Naive B cell (primary cell): ENCODE data around the gene TWIST2. TPM values are rescaled to one million over a fixed set of nuclear protein-coding genes. Genes with fewer than 3 reads are reported as not detected.
A peak's percentile ranks its signal among the peaks of the same experiment; 100 is the strongest.

Experiments
- ATAC-seq, 2 donors: fragments of 150-1000 bp; cut with Tn5 transposase; 2 replicates each; pipeline ENCODE4 v1.10.0; 2021; ENCODE audit warnings: low read depth in 2 of 2, mild to moderate bottlenecking in 2 of 2, moderate library complexity in 2 of 2
- DNase-seq: peaks from one replicate; pipeline ENCODE4 v3.0.0; 2022
- H3K27ac Mint-ChIP-seq, 6 donors: one replicate each; pipeline ENCODE4 v1.8.0; 2020 to 2022; ENCODE audit warnings: mild to moderate bottlenecking in 6 of 6, mixed read lengths in 6 of 6, moderate library complexity in 5 of 6, inconsistent platforms in 2 of 6
- H3K27me3 Mint-ChIP-seq, 3 donors: one replicate each; pipeline ENCODE4 v1.8.0; 2021 to 2022; ENCODE audit warnings: mixed read lengths in 3 of 3, mild to moderate bottlenecking in 1 of 3
- H3K36me3 Mint-ChIP-seq, 2 donors: one replicate each; pipeline ENCODE4 v1.8.0; 2020 to 2022; ENCODE audit warnings: mixed read lengths in 2 of 2, inconsistent platforms in 1 of 2, mild to moderate bottlenecking in 1 of 2
- H3K4me1 Mint-ChIP-seq, 3 donors: one replicate each; pipeline ENCODE4 v1.8.0; 2020 to 2022; ENCODE audit warnings: mixed read lengths in 3 of 3, inconsistent platforms in 1 of 3, mild to moderate bottlenecking in 1 of 3, moderate library complexity in 1 of 3
- H3K4me3 Mint-ChIP-seq, 8 donors: one replicate each; pipeline ENCODE4 v1.8.0; 2020 to 2022; ENCODE audit warnings: mild to moderate bottlenecking in 8 of 8, mixed read lengths in 8 of 8, moderate library complexity in 8 of 8, inconsistent platforms in 2 of 8
- H3K9me3 Mint-ChIP-seq, 7 donors: one replicate each; pipeline ENCODE4 v1.8.0; 2020 to 2022; ENCODE audit warnings: mixed read lengths in 7 of 7, mild to moderate bottlenecking in 5 of 7, inconsistent platforms in 2 of 7, moderate library complexity in 1 of 7
- polyA plus RNA-seq, 6 donors: library from polyadenylated mRNA; unstranded; fragments of 300-500 nt; fragmentation: Illumina TruSeq; gene quantifications; one replicate each; pipeline ENCODE4 v1.2.3, GENCODE V29; 2021; ENCODE audit warnings: low read depth in 6 of 6

TWIST2 gene
- polyA plus RNA-seq, 6 donors from 2014 or later: not detected

DNA sequence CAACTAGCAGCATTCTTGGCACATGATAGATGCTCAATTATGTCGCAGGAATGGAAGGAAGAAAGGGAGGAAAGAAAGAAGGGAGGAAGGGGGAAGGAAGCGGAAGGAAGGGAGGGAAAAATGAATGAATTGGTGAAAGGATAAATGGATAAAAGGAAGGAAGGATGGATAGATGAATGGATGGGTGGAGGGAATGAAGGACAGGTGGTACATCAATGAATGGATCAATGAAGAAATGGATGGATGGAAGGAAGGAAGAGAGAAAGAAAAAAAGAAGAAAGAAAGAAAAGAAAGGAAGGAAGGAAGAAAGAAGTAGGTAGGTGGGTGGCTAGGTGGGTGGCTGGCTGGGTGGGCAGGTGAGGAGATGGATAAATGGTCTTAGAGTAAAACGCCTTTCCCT, 56.8 kb downstream of the TWIST2 start:
- no peak for ATAC-seq
- Mint-ChIP-seq H3K9me3 (peaks cover 0 to 5% (median 0%) of the 10 kb centered on the region in 7 donors), H3K27ac (no peak overlapping the region), H3K36me3 (no peaks in the 10 kb centered on the region), H3K27me3 (no peaks in the 10 kb centered on the region), H3K4me3 (no peak overlapping the region), H3K4me1 (no peaks in the 10 kb centered on the region)
- no peak for DNase-seq

DNA sequence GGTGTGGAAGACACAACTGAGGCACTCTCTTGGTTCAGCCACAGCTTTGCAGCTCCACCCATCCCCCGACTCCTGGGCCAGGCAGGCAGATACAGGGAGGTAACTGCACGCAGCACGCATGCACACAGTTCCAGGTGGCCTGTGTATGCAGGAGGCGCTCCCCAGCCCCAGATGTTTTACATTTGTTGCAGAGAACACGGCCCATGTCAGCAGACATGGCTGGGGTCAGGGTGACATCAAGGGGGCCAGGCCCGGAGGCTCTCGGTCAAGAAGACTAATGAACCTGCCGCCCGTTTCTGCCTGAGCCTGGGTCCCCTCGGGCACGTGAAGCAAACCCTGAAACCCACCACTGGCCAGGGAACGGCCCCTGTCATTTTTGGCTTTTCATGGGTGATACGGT, 57.3 kb downstream of the TWIST2 start:
- Mint-ChIP-seq H3K36me3 (no peaks in the 10 kb centered on the region), H3K9me3 (peaks cover 0 to 5% (median under 1%) of the 10 kb centered on the region in 7 donors), H3K27ac (no peak overlapping the region), H3K4me1 (no peaks in the 10 kb centered on the region), H3K4me3 (no peak overlapping the region), H3K27me3 (no peaks in the 10 kb centered on the region)
- DNase-seq: no peak
- ATAC-seq: no peak

- no peaks in the 10 kb centered on the region for H3K27me3 Mint-ChIP-seq
- no peak overlapping the region for H3K27ac Mint-ChIP-seq
- no peak overlapping the region for H3K4me3 Mint-ChIP-seq
- ATAC-seq (no peak), DNase-seq (no peak)
- H3K36me3 Mint-ChIP-seq: no peaks in the 10 kb centered on the region
- no peaks in the 10 kb centered on the region for H3K4me1 Mint-ChIP-seq
- H3K9me3 Mint-ChIP-seq: peaks cover 0 to 5% (median 2%) of the 10 kb centered on the region in 7 donors
These were observed 57.8 kb downstream of the TWIST2 start for GRCh38 chr2:238905644-238906043.

DNA sequence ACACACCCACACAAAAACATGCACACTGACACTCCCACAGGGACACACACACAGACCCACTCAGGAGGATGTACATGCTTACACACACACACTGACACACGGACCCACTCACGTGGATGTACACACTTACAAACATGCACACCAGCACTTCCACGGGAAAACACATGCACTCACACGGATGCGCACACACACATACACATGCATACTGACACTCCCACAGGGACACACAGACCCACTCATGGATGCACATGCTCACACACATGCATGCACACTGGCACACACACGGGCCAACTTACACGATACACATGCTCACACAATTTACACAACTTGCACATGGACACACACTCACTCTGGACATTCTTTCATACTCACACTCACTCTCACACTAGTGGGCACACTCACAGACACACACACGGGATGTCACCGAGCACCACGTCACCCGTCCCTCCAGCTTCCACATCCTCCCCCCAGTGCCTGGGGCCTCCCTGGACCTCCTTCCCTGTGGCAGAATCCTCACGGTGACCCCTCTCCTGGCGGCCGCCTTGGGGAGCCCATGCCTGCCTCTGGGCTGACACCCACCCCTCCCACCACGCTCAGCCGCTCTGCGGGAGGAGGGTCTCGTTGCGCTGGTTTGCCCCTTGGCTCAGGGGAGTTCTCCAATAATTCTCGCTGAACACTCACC, 58.5 kb downstream of the TWIST2 start:
- H3K27ac Mint-ChIP-seq: peak overlapping the region in 1 of 6 donors; percentile 52
- no peaks in the 10 kb centered on the region for H3K36me3 Mint-ChIP-seq
- H3K9me3 Mint-ChIP-seq: peaks cover 0 to 5% (median 2%) of the 10 kb centered on the region in 7 donors
- DNase-seq (no peak), ATAC-seq (no peak)
- no peaks in the 10 kb centered on the region for H3K27me3 Mint-ChIP-seq
- no peak overlapping the region for H3K4me3 Mint-ChIP-seq
- no peaks in the 10 kb centered on the region for H3K4me1 Mint-ChIP-seq

DNA sequence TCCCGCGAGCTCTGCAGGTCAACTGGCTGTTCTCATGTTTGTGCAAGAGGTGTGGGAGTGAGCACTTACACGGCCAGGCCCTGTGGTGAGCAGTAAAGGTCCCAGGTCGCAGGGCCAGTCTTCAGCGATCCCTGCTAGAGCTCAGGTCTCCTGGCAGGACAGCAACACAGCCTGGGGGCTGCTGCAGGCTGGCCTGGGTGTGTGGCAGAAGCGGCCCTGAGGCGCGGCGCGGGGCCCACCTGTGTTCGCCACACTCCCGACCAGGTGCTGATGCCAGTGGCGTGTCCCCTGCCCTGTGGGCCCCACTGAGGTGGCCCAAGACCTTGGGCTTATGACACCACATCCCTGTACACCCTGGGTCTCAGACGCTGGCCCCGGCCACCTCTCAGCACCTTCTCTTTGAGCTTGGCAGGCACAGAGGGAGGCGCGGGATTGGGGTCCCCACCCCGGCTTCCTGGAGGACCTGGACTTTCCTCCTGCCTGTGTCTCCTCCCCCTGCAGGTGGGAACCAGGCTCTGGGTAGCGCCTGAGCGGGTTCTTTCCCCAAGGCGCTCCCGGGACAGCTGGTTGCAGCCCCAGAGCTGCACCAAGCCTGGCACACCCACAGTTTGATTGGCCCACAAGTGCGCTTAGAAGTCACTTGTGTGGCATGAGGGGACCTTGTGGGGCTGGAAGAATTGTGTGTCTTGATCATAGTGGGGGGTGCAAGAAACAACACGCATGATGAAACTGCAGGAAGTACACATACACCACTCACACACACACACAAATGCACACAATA, 59.2 kb downstream of the TWIST2 start:
- no peaks in the 10 kb centered on the region for H3K27me3 Mint-ChIP-seq
- DNase-seq: no peak
- peaks cover 0 to 6% (median 2%) of the 10 kb centered on the region in 7 donors for H3K9me3 Mint-ChIP-seq
- no peaks in the 10 kb centered on the region for H3K36me3 Mint-ChIP-seq
- H3K4me1 Mint-ChIP-seq: no peaks in the 10 kb centered on the region
- no peak overlapping the region for H3K27ac Mint-ChIP-seq
- ATAC-seq: no peak
- no peak overlapping the region for H3K4me3 Mint-ChIP-seq

GRCh38 chr2:238907717-238908173, 59.9 kb downstream of the TWIST2 start:
- H3K4me3 Mint-ChIP-seq: no peak overlapping the region

DNA sequence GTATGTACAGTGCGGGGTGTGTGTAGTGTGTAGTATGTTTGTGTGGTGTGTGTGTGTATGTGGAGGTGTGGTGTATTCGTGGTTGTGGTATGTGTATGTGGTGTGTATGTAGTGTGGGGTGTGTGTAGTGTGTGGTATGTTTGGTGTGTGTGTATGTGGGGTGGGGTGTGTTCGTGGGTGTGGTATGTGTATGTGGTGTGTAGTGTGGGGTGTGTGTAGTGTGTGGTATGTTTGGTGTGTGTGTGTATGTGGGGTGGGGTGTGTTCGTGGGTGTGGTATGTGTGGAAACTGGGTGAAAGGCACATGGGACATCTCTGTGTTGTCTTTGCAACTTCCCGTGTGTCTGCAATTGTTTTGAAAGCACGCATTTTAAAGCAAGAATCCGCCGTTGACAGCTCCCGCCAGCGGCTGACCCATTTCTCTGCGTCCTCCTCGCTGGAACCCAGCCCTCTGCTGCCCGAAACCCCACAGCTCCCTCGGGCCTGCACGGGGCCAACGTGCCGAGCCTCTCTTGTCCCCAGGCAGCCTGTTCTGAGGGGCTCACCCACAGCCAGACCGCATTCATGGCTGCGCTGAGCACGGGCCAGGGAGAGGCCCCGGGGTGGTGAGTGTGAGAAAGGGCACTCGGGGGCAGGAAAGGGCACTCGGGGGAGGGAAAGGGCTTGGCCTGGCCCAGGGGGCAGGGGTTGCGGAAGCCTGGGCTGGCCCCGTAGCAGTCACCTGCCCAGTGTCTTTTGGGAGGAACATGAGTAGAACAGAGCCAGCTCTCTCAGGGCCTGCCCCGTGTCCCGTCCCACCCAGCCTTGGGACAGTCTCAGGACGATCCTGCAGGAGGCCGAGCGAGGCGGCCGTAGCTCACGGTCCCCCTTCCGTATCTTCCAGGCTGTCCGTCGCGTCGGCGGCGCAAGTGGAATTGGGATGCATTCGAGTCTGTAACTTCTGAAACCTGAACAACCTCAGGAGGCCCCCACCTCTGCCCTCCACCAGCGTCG, 61.4 kb downstream of the TWIST2 start:
- H3K9me3 Mint-ChIP-seq: peaks cover 0 to 6% (median 2%) of the 10 kb centered on the region in 7 donors
- no peak overlapping the region for H3K4me3 Mint-ChIP-seq
- H3K4me1 Mint-ChIP-seq: no peaks in the 10 kb centered on the region
- ATAC-seq: no peak
- DNase-seq: no peak
- H3K36me3 Mint-ChIP-seq: no peaks in the 10 kb centered on the region
- H3K27ac Mint-ChIP-seq: no peak overlapping the region
- H3K27me3 Mint-ChIP-seq: no peaks in the 10 kb centered on the region

More at GRCh38 chr2:238907717-238908173, 59.9 kb downstream of the TWIST2 start:
- Mint-ChIP-seq H3K36me3 (no peaks in the 10 kb centered on the region), H3K27ac (no peak overlapping the region), H3K9me3 (peaks cover 0 to 6% (median 2%) of the 10 kb centered on the region in 7 donors), H3K4me1 (no peaks in the 10 kb centered on the region), H3K27me3 (no peaks in the 10 kb centered on the region)
- ATAC-seq (no peak), DNase-seq (no peak)

GRCh38 chr2:238910751-238911351, 63.0 kb downstream of the TWIST2 start:
- H3K27ac Mint-ChIP-seq: no peak overlapping the region
- no peaks in the 10 kb centered on the region for H3K4me1 Mint-ChIP-seq
- peaks cover 0 to 6% (median 2%) of the 10 kb centered on the region in 7 donors for H3K9me3 Mint-ChIP-seq
- no peak for ATAC-seq
- no peak overlapping the region for H3K4me3 Mint-ChIP-seq
- H3K36me3 Mint-ChIP-seq: no peaks in the 10 kb centered on the region
- H3K27me3 Mint-ChIP-seq: peaks cover 0 to 10% (median 0%) of the 10 kb centered on the region in 3 donors
- no peak for DNase-seq

- no peak for ATAC-seq
- Mint-ChIP-seq H3K4me1 (no peaks in the 10 kb centered on the region), H3K36me3 (no peaks in the 10 kb centered on the region), H3K27ac (peak overlapping the region in 1 of 6 donors; percentile 49), H3K9me3 (peaks cover 0 to 3% (median 0%) of the 10 kb centered on the region in 7 donors), H3K4me3 (no peak overlapping the region), H3K27me3 (peaks cover 0 to 16% (median 0%) of the 10 kb centered on the region in 3 donors)
- no peak for DNase-seq
These were observed 63.7 kb downstream of the TWIST2 start for GRCh38 chr2:238911376-238912227.

DNA sequence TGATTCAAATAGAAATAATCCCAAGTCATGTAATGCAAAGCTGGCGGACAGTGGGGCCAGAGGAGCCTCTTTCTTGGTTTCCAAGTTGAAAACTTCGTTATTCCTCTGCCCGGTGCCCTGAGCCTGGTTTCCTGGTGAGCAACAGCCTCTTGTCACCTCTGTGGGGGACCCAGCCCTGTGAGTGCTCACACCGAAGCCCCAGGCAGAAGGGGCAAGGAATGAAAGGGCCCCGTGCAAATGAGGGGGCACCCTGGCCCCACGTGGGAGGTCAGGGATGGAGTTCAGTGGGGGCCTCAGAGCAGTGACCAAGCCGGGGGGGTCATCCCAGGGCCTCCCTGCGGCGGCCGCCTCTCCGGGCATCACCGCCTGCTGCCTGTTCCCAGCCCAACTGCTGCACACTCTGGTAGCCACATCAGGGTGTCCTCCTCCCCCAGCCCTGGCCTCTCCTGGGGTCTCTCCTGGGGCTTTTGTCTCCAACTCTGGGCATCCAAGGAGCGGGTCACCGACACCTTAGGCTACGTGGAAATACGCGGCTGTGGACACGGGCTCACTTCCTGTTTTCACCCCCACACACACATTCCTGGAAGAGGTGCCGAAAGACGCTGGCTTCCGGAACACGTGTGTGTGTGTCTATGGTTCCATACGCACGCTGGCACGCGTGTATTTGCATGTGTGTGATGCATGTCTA, 64.5 kb downstream of the TWIST2 start:
- ATAC-seq (no peak), DNase-seq (no peak)
- Mint-ChIP-seq H3K36me3 (no peaks in the 10 kb centered on the region), H3K4me1 (no peaks in the 10 kb centered on the region), H3K4me3 (no peak overlapping the region), H3K9me3 (peaks cover 0 to 3% (median 0%) of the 10 kb centered on the region in 7 donors), H3K27me3 (peaks cover 0 to 16% (median 0%) of the 10 kb centered on the region in 3 donors), H3K27ac (no peak overlapping the region)

DNA sequence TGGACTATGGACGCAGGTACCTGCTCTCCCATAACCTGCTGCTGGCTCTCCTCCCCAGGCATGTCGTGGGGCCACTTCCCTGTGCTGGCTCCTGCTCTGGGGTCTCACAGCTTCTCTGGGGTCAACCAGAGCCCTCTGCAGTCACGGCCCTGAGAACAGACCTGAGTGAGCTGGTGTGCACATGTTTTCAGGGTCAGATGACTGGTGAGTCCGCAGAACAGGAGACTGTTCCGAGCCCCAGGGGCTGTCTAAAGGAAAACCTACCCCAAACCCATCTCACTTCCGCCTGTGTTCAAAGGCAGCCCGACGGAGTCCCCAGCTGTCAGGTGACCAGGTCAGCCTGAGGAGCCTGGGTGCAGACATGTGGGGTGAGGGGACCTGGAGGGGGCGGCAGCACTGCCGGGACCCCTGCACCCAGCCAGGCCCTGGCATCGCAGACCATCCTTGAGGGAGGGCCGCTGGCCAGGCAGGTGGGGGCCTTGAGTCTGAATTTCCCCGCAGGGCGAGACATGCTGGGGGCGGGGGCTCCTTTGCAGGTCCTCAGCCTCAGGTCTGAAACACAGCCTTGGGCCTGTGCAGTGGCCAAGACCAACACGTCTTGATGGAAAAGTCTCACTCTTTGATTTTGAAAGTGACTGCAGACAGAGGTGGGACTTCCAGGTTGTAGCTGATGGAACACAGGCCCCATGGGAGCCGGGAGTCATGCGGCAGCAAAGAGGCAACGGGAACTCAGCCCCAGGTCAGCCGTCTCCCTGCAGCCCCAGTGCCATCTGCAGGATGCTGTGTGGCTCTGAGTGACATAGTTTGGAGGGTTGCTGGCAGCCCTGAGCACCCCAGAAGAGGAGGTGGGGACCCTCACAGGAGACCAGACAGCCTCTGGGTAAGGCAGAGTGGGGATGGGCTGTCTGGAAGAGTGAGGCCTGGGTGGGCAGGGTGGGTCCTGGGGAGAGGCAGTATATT, 65.3 kb downstream of the TWIST2 start:
- peaks cover 0 to 16% (median 0%) of the 10 kb centered on the region in 3 donors for H3K27me3 Mint-ChIP-seq
- no peak for ATAC-seq
- H3K4me1 Mint-ChIP-seq: no peaks in the 10 kb centered on the region
- no peak overlapping the region for H3K27ac Mint-ChIP-seq
- no peaks in the 10 kb centered on the region for H3K36me3 Mint-ChIP-seq
- H3K9me3 Mint-ChIP-seq: peaks cover 0 to 3% (median 0%) of the 10 kb centered on the region in 7 donors
- H3K4me3 Mint-ChIP-seq: peak overlapping the region in 1 of 8 donors; percentile 37
- no peak for DNase-seq
